ENCODE measurements around the gene PRH2. TPM values are rescaled to one million over a fixed set of nuclear protein-coding genes. Genes with fewer than 3 reads are reported as not detected.

PRH2 gene
- total RNA-seq, result not detected

DNA sequence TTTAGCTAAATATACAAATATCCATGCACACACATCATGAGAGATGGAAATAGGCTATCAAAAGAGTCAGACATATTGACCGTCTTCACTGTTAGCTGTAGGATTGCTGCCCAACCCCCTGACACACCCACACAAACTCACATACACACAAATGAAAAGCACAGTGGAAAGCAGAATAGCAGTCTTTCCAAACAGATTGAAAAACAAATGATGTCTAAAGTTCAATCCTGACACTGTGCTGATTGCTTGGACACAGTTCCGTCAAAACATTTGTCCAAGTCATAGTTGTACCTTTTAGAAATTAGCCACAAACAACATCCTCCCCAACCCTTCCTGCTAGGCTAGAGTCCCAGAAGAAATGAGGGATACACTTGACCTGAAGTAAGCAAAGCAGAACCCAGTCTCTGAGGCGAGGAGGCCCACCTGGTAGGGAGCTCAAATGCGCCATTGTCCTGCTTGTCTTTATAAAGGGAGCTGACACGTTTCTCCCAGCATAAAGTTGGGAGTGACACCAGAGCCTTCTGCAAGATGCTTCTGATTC is at the start of gene PRH2:
Gene PRH2, plus strand, starts transcription at position 491 of the 541 bp plus-strand sequence. Its CDS starts 38 bp downstream, at position 529.
- H3K9me3 Mint-ChIP-seq (ENCODE audit: insufficient read depth), result no peaks in the 10 kb centered on the region
- CTCF ChIA-PET, result no interaction called here
- no peaks in the 10 kb centered on the region for H3K27me3 Mint-ChIP-seq (ENCODE audit: low read depth)
- H3K4me1 Mint-ChIP-seq (ENCODE audit: low read depth), result no peaks in the 10 kb centered on the region
- ATAC-seq (no peak), DNase-seq (no peak)
- no peak within 1 kb of the TSS for H3K27ac Mint-ChIP-seq
- H3K36me3 Mint-ChIP-seq (ENCODE audit: low read depth), result peaks cover 2% of the 10 kb centered on the region
- H3K4me3 Mint-ChIP-seq, result no peak within 1 kb of the TSS
- POLR2A ChIA-PET, result no interaction called here

DNA sequence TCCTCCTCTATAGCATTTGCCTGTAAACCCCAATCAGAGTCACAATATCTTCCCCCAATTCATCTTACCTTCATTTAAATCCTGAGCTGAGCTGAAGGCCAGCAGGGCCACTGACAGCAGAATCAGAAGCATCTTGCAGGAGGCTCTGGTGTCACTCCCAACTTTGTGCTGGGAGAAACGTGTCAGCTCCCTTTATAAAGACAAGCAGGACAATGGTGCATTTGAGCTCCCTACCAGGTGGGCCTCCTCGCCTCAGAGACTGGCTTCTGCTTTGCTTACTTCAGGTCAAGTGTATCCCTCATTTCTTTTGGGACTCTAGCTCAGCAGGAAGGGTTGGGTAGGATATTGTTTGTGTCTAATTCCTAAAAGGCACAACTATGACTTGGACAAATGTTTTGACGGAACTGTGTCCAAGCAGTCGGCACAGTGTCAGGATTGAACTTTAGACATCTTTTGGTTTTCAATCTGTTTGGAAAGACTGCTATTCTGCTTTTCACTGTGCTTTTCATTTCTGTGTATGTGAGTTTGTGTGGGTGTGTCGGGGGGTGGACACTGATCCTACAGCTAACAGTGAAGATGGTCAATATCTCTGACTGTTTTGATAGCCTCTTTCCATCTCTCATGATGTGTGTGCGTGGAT is 44.8 kb upstream of the PRH2 start, which contains the start of gene PRH1:
Gene PRH1, minus strand, starts transcription at position 170 of the 640 bp plus-strand sequence. Its CDS starts 38 bp downstream, at position 132.
- POLR2A ChIA-PET, result no interaction called here
- CTCF ChIA-PET, result no interaction called here
- ATAC-seq (no peak), DNase-seq (no peak)
- peaks cover 3% of the 10 kb centered on the region for H3K36me3 Mint-ChIP-seq (ENCODE audit: low read depth)
- H3K4me1 Mint-ChIP-seq (ENCODE audit: low read depth), result no peaks in the 10 kb centered on the region
- no peak within 1 kb of the TSS for H3K27ac Mint-ChIP-seq
- no peak within 1 kb of the TSS for H3K4me3 Mint-ChIP-seq
- no peaks in the 10 kb centered on the region for H3K9me3 Mint-ChIP-seq (ENCODE audit: insufficient read depth)
- no peaks in the 10 kb centered on the region for H3K27me3 Mint-ChIP-seq (ENCODE audit: low read depth)

DNA sequence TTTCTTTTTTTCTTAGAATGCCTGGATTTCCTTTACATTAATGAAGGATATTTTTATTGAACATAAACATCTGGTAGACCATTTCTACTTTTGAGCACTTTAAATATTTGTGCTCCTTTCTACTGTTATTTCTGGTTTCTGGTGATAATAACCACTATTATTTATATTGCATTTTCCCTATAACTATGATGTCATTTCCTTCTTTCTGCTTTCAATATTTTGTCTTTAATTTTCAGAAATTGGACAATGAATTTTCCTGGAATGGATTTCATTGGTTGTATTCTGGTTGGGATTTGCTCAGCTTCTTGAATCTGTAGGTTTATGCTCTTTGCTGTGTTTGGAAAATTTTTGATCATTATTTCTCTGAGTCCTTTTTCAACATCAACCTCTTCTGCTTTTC is 39.8 kb upstream of the PRH2 start:
- H3K9me3 Mint-ChIP-seq (ENCODE audit: insufficient read depth), result no peaks in the 10 kb centered on the region
- CTCF ChIA-PET, result no interaction called here
- POLR2A ChIA-PET, result interaction anchor here (0.7 kb wide), 1 partner anchor 207 kb away, joined by 3 read pairs; no protein-coding TSS in a partner anchor
- H3K27me3 Mint-ChIP-seq (ENCODE audit: low read depth), result no peaks in the 10 kb centered on the region
- H3K27ac Mint-ChIP-seq, result no peak overlapping the region
- no peak for DNase-seq
- peaks cover 5% of the 10 kb centered on the region for H3K36me3 Mint-ChIP-seq (ENCODE audit: low read depth)
- no peaks in the 10 kb centered on the region for H3K4me1 Mint-ChIP-seq (ENCODE audit: low read depth)
- H3K4me3 Mint-ChIP-seq, result no peak overlapping the region
- no peak for ATAC-seq

DNA sequence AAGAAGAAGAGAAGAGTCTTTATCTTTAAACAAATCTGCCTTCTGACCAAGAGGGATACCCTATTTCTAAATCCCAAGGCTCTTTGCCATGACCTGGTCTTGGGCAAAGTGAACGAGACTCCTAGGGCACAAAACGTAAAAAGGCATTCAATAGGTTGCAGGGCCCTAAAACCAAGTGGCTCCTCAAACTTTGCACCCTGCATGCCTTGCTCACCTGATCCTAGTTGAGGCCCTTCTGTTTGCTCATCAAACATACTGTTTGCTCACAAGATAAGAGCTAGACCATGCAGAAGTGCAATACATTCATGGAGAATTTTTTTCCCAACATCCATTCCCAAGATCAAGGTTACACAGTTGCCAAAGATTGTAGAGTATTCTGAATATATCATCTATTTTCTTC is 37.1 kb upstream of the PRH2 start:
- no peak overlapping the region for H3K4me3 Mint-ChIP-seq
- ChIA-PET POLR2A (no interaction called here), CTCF (no interaction called here)
- no peaks in the 10 kb centered on the region for H3K4me1 Mint-ChIP-seq (ENCODE audit: low read depth)
- H3K27me3 Mint-ChIP-seq (ENCODE audit: low read depth), result no peaks in the 10 kb centered on the region
- no peak for ATAC-seq
- no peaks in the 10 kb centered on the region for H3K9me3 Mint-ChIP-seq (ENCODE audit: insufficient read depth)
- no peak for DNase-seq
- H3K27ac Mint-ChIP-seq, result no peak overlapping the region
- H3K36me3 Mint-ChIP-seq (ENCODE audit: low read depth), result peaks cover 5% of the 10 kb centered on the region

DNA sequence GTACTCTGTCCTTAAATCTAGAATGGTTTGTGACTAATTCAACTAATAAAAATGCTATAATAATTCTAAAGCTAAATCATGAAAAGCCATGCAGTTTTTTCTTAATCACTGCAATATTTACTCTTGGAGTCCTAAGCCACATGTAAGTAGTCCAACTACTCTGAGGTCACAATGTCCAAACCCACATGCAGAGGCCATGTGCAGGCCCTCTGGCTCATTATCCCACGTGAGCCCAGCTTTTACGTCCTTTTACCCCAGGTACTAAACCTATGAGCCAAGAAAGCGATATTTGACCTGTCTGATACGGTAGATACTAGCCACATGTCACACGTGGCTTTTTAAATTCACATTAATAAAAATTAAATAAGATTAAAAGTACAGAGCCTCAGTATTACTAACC is 32.2 kb upstream of the PRH2 start:
- H3K27ac Mint-ChIP-seq, result no peak overlapping the region
- no peaks in the 10 kb centered on the region for H3K4me1 Mint-ChIP-seq (ENCODE audit: low read depth)
- no peaks in the 10 kb centered on the region for H3K27me3 Mint-ChIP-seq (ENCODE audit: low read depth)
- no peak overlapping the region for H3K4me3 Mint-ChIP-seq
- H3K36me3 Mint-ChIP-seq (ENCODE audit: low read depth), result peaks cover 3% of the 10 kb centered on the region
- no peaks in the 10 kb centered on the region for H3K9me3 Mint-ChIP-seq (ENCODE audit: insufficient read depth)
- ChIA-PET CTCF (no interaction called here), POLR2A (no interaction called here)
- ATAC-seq, result no peak
- DNase-seq, result no peak

DNA sequence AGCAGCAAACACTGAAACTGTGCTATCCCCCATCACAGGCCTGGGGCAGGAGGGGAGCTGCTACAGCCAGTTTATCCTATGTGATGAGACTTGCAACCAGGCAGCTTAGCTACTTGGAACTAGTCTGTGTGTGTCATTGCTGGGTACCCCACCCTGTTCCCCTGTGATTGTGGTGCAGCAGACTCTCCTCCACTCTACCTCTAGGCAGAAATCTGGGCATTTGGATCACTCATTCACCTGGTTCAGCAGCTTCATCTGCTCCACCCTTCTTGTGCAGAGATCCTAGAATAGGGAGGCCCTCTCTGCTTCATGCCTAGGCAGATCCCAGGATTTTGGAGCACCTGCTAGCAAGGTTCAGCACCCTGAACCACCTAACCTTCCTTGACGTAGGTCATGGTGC is 28.5 kb upstream of the PRH2 start:
- Mint-ChIP-seq H3K4me3 (no peak overlapping the region), H3K36me3 (ENCODE audit: low read depth) (peaks cover 20% of the 10 kb centered on the region), H3K9me3 (ENCODE audit: insufficient read depth) (peaks cover 22% of the 10 kb centered on the region), H3K27me3 (ENCODE audit: low read depth) (no peaks in the 10 kb centered on the region), H3K4me1 (ENCODE audit: low read depth) (no peaks in the 10 kb centered on the region), H3K27ac (no peak overlapping the region)
- POLR2A ChIA-PET, result no interaction called here
- ATAC-seq (no peak), DNase-seq (no peak)
- CTCF ChIA-PET, result no interaction called here

DNA sequence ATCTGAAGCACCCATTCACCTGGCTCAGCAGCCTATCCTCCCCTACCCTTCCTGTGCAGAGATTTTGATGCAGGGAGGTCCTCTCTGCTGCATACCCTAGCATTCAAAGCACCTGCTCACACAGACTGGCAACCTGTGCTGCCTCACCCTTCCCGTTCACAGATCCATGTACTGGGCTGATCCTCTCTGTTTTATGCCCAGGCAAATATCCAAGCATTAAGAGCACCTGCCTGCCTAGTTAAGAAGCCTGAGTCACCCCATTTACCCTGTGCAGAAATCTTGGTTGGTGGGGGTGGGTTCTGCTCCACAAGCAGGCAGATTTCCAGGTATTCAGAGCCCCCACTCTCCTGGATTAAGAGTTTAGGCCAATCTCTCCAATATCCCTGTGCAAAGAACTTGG is 28.1 kb upstream of the PRH2 start:
- peaks cover 22% of the 10 kb centered on the region for H3K9me3 Mint-ChIP-seq (ENCODE audit: insufficient read depth)
- ATAC-seq, result no peak
- H3K4me1 Mint-ChIP-seq (ENCODE audit: low read depth), result no peaks in the 10 kb centered on the region
- no peak for DNase-seq
- CTCF ChIA-PET, result no interaction called here
- POLR2A ChIA-PET, result no interaction called here
- no peak overlapping the region for H3K27ac Mint-ChIP-seq
- H3K36me3 Mint-ChIP-seq (ENCODE audit: low read depth), result peaks cover 20% of the 10 kb centered on the region
- H3K27me3 Mint-ChIP-seq (ENCODE audit: low read depth), result no peaks in the 10 kb centered on the region
- H3K4me3 Mint-ChIP-seq, result no peak overlapping the region

DNA sequence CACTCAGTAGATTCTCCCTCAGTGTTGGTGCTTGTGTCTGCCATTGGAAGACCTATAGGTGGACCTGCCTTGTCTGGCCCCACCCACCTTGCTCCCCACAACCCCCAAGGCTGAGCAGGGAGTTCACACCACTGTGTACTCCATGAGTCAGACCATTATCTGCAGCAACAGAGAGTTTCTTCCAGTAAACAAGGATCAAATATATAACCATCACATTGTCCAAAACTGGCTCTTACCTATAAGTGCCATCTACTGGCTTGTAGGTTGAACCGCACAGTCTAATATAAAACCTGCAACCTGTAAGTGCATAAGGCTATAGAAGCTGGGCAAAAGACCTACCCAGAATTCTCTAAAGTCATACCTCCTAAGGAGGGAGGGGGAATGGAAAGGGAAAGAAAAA is 27.6 kb upstream of the PRH2 start:
- peaks cover 20% of the 10 kb centered on the region for H3K36me3 Mint-ChIP-seq (ENCODE audit: low read depth)
- H3K9me3 Mint-ChIP-seq (ENCODE audit: insufficient read depth), result peaks cover 22% of the 10 kb centered on the region
- H3K4me3 Mint-ChIP-seq, result no peak overlapping the region
- no peaks in the 10 kb centered on the region for H3K27me3 Mint-ChIP-seq (ENCODE audit: low read depth)
- no peaks in the 10 kb centered on the region for H3K4me1 Mint-ChIP-seq (ENCODE audit: low read depth)
- no peak overlapping the region for H3K27ac Mint-ChIP-seq
- CTCF ChIA-PET, result no interaction called here
- ATAC-seq (no peak), DNase-seq (no peak)
- POLR2A ChIA-PET, result no interaction called here

DNA sequence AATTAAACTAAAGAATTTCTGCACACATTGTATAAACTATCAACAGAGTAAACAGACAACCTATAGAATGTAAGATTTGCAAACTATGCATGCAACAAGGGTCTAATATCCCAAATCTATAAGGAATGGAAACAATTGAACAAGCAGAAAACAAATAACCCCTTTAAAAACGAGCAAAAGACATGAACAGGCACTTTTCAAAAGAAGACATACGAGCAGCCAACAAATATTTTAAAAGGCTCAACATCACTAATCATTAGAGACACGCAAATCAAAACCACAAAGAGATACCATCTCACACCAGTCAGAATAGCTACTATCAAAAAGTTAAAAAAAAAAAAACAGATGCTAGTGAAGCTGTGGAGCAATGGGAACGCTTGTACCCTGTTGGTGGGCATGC is 24.4 kb upstream of the PRH2 start:
- ATAC-seq, result no peak
- Mint-ChIP-seq H3K27me3 (ENCODE audit: low read depth) (no peaks in the 10 kb centered on the region), H3K4me1 (ENCODE audit: low read depth) (no peaks in the 10 kb centered on the region), H3K4me3 (no peak overlapping the region), H3K36me3 (ENCODE audit: low read depth) (peaks cover 20% of the 10 kb centered on the region), H3K9me3 (ENCODE audit: insufficient read depth) (peaks cover 22% of the 10 kb centered on the region), H3K27ac (no peak overlapping the region)
- CTCF ChIA-PET, result no interaction called here
- DNase-seq, result no peak
- POLR2A ChIA-PET, result no interaction called here

DNA sequence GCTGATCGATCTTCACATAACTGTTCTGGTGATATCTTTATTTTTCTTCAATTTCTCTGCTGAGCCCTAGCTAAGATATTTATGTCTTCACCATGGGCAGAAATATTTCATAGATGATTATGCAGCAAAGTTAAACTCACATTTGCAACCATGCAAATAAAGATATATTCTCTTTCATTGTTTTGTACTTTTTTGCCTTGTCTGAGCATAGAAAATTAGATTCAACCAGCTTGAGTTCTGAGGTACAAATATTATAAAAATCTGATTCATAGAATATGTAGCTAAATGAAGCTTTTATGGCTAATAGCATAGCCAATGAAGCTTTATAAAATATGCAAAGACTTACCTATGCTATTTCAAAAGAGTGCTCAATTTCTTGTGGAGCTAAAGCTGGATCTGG is 19.6 kb upstream of the PRH2 start, which contains the start of gene TAS2R13:
Gene TAS2R13, minus strand, starts transcription at position 101 of the 400 bp plus-strand sequence. CDS start 264 bp downstream, outside the sequence.
- no peak for DNase-seq
- Mint-ChIP-seq H3K27ac (no peak within 1 kb of the TSS), H3K4me3 (no peak within 1 kb of the TSS), H3K36me3 (ENCODE audit: low read depth) (peaks cover 8% of the 10 kb centered on the region), H3K4me1 (ENCODE audit: low read depth) (no peaks in the 10 kb centered on the region), H3K27me3 (ENCODE audit: low read depth) (no peaks in the 10 kb centered on the region), H3K9me3 (ENCODE audit: insufficient read depth) (peaks cover 7% of the 10 kb centered on the region)
- POLR2A ChIA-PET, result no interaction called here
- no peak for ATAC-seq
- CTCF ChIA-PET, result no interaction called here

DNA sequence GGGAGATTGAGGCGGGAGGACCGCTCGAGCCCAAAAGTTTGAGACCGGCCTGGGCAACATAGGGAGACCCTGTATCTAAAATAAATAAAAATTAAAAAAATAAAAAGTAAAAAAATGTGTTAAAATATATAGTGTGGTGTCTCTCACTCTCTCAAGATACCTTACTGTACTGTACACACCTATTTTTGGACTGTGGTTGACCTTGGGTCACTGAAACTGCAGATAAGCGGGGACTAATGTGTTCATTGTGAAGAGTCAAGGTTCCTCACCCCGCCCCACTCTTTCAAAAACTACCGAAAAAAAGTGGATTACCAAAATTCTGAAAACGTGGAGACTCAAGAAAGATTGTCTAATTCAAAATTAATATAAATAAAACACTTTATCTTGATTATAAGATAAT is 18.7 kb upstream of the PRH2 start:
- no peak overlapping the region for H3K4me3 Mint-ChIP-seq
- H3K27me3 Mint-ChIP-seq (ENCODE audit: low read depth), result no peaks in the 10 kb centered on the region
- ChIA-PET POLR2A (no interaction called here), CTCF (no interaction called here)
- no peak overlapping the region for H3K27ac Mint-ChIP-seq
- no peaks in the 10 kb centered on the region for H3K9me3 Mint-ChIP-seq (ENCODE audit: insufficient read depth)
- no peak for ATAC-seq
- H3K4me1 Mint-ChIP-seq (ENCODE audit: low read depth), result no peaks in the 10 kb centered on the region
- no peak for DNase-seq
- H3K36me3 Mint-ChIP-seq (ENCODE audit: low read depth), result no peaks in the 10 kb centered on the region

DNA sequence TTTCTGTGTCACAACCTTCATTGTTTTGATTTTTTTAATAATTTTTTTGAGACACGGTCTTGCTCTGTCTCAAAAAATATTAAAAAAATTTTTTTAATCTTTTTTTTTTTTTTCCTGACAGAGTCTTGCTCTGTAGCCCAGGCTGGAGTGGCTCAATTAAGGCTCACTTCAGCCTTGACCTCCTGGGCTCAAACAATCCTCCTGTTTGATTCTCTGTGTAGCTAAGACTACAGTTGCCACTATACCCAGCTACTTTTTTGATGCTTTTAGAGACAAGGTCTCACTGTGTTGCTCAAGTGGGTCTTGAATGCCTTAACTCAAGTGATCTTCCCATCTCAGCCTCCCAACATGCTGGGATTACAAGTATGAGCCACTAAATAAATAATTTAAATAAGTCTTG is 9.2 kb upstream of the PRH2 start:
- no peak for DNase-seq
- H3K4me3 Mint-ChIP-seq, result no peak overlapping the region
- no peak overlapping the region for H3K27ac Mint-ChIP-seq
- H3K27me3 Mint-ChIP-seq (ENCODE audit: low read depth), result no peaks in the 10 kb centered on the region
- POLR2A ChIA-PET, result no interaction called here
- H3K9me3 Mint-ChIP-seq (ENCODE audit: insufficient read depth), result no peaks in the 10 kb centered on the region
- CTCF ChIA-PET, result no interaction called here
- H3K36me3 Mint-ChIP-seq (ENCODE audit: low read depth), result no peaks in the 10 kb centered on the region
- no peak for ATAC-seq
- no peaks in the 10 kb centered on the region for H3K4me1 Mint-ChIP-seq (ENCODE audit: low read depth)

DNA sequence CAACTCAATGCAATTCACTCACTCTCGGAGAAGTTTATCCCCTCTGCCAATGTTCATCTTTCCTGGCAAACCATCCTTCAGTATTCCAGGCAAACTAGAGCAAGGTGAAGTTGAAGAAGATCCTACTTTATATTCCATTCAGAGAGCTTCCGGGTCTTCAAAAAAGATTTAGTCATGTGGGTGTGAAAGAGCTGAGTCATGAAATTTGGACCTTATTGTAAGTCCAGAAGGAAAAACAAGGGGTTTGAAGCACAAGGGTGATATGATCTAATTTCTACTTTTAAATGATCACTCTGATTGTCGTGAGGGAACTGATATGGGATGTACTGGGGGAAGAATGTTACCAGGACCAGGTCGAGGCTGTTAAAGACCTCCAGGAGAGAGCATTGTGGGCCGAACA is 2.8 kb upstream of the PRH2 start:
- Mint-ChIP-seq H3K4me3 (no peak overlapping the region), H3K36me3 (ENCODE audit: low read depth) (peaks cover 2% of the 10 kb centered on the region), H3K9me3 (ENCODE audit: insufficient read depth) (no peaks in the 10 kb centered on the region), H3K27ac (no peak overlapping the region), H3K4me1 (ENCODE audit: low read depth) (no peaks in the 10 kb centered on the region), H3K27me3 (ENCODE audit: low read depth) (no peaks in the 10 kb centered on the region)
- DNase-seq, result no peak
- ChIA-PET CTCF (no interaction called here), POLR2A (no interaction called here)
- ATAC-seq, result no peak

Data from activated CD8-positive, alpha-beta T cell treated with anti-CD3 and anti-CD28 coated beads, Interleukin-2, amount 10 ng/mL, durations not matched to agents 7 days and 5 days (primary cell).